Measurements from ENCODE around the gene GID8. TPM values are rescaled to one million over a fixed set of nuclear protein-coding genes. Genes with fewer than 3 reads are reported as not detected.

Gene GID8
- total and polyA plus RNA-seq, 9 donors, result 23.6 to 54.3 (median 43.3) TPM

DNA sequence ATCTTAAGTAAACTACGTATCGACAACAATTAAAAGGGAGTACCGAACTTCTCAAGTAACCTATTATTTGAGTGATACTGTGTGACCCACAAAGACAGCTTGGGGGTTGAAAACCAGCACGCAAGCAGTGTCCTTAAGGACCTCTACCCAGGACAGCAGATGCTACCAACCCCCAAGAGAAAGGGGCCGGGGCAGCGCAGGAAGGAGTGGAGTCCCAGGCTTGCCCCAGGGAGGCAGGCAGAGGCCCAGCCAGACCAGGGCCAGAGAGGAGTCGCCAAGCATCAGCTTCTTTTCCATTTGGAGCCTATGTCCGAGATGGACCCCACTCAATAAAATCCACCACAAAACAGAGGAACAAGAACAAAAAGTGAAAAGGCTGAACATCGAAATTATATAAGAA is 23.5 kb upstream of the GID8 start:
- H3K27me3 ChIP-seq, result no peaks in the 10 kb centered on the region
- intact Hi-C loops (cut with DNase I), result no loop called here
- H3K36me3 ChIP-seq, result no peaks in the 10 kb centered on the region
- no peaks in the 10 kb centered on the region for H3K9me3 ChIP-seq
- peaks cover 17% of the 10 kb centered on the region for H3K4me1 ChIP-seq (ENCODE audit: insufficient read depth)
- H3K27ac ChIP-seq, result no peak overlapping the region
- peak in 1 of 5 donors; percentile 8 for DNase-seq
- TF ChIP-seq POLR2A (IDR thresholded peaks at IDR 0.05) (no peak), EP300 (IDR thresholded peaks at IDR 0.05) (no peak)
- TF ChIP-seq, protein P1, sequence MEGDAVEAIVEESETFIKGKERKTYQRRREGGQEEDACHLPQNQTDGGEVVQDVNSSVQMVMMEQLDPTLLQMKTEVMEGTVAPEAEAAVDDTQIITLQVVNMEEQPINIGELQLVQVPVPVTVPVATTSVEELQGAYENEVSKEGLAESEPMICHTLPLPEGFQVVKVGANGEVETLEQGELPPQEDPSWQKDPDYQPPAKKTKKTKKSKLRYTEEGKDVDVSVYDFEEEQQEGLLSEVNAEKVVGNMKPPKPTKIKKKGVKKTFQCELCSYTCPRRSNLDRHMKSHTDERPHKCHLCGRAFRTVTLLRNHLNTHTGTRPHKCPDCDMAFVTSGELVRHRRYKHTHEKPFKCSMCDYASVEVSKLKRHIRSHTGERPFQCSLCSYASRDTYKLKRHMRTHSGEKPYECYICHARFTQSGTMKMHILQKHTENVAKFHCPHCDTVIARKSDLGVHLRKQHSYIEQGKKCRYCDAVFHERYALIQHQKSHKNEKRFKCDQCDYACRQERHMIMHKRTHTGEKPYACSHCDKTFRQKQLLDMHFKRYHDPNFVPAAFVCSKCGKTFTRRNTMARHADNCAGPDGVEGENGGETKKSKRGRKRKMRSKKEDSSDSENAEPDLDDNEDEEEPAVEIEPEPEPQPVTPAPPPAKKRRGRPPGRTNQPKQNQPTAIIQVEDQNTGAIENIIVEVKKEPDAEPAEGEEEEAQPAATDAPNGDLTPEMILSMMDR (IDR thresholded peaks at IDR 0.05), result no peak
- no peak overlapping the region for H3K4me3 ChIP-seq
- WGBS, 3 donors, result 27 to 51% (median 36%) methylated on average over 9 of the region's 9 CpGs

DNA sequence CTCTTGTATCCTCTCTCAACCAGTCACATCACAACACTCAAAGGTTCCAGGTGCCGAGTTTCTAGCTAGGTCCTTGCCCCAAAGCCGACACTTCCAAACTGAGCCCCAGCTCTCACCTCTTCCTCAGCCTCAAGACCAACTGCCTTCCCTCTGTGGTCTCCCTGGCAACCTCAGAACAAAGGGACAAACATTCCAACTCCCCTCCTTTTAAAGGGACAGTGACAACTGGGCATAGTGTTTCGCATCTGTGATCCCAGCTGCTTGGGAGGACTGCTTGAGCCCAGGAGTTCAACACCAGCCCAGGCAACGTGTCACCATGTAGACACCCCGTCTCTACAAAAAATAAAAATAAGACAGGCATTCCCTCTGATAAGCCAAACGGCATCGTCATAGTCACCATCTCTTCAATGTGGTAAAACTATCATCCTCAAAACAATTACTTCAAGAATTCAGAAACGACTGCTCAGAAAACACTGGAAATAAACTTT is 22.9 kb upstream of the GID8 start:
- H3K4me3 ChIP-seq, result no peak overlapping the region
- intact Hi-C loops (cut with DNase I), result no loop called here
- no peaks in the 10 kb centered on the region for H3K27me3 ChIP-seq
- H3K27ac ChIP-seq, result no peak overlapping the region
- TF ChIP-seq EP300 (IDR thresholded peaks at IDR 0.05) (no peak), POLR2A (IDR thresholded peaks at IDR 0.05) (no peak)
- TF ChIP-seq, protein P1 (IDR thresholded peaks at IDR 0.05), result no peak
- DNase-seq, result peak in 1 of 5 donors; percentile 20
- WGBS, 3 donors, result 46 to 60% (median 54%) methylated on average over 8 of the region's 8 CpGs
- H3K9me3 ChIP-seq, result no peaks in the 10 kb centered on the region
- peaks cover 18% of the 10 kb centered on the region for H3K4me1 ChIP-seq (ENCODE audit: insufficient read depth)
- no peaks in the 10 kb centered on the region for H3K36me3 ChIP-seq

DNA sequence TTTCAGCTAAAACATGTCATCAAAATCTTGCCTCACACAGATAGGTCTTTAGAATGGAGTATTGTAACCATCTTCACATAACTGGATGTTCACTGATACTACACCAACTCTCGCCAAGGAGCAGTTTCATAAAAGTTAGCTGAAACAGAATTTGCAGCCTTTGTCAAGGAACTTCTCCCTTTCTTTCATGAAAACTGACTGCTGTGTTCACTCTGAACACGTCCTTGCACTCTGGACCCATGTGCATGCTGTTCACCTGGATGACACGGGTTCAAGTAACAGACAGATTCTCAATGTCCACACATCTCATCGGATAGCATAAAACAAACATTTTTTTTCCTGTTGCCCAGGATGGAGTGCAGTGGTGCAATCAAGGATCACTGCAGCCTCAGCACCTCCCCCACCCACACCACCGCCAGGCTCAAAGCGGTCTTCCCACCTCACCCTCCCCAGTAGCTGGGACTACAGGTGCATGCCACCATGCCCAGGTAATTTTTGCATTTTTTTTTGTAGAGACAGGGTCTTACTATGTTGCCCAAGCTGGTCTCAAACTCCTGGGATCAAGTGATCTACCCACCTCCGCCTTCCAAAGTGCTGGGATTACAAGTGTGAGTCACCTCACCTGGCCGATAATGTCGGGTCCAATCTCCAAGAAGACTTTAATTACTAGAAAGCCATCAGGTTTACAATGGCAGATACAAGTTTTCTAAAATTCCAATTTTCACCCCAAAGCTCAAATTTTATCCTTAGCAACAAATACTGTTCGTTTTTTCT is 21.1 kb upstream of the GID8 start:
- TF ChIP-seq, protein P1 (IDR thresholded peaks at IDR 0.05), result no peak
- no peak for TF ChIP-seq POLR2A (IDR thresholded peaks at IDR 0.05)
- no peak for TF ChIP-seq EP300 (IDR thresholded peaks at IDR 0.05)
- H3K27me3 ChIP-seq, result no peaks in the 10 kb centered on the region
- intact Hi-C loops (cut with DNase I), result no loop called here
- peak in 1 of 5 donors; percentile 8 for DNase-seq
- H3K9me3 ChIP-seq, result no peaks in the 10 kb centered on the region
- WGBS, 3 donors, result 75 to 80% (median 79%) methylated on average over 10 of the region's 10 CpGs
- peaks cover 24% of the 10 kb centered on the region for H3K4me1 ChIP-seq (ENCODE audit: insufficient read depth)
- no peaks in the 10 kb centered on the region for H3K36me3 ChIP-seq
- H3K4me3 ChIP-seq, result no peak overlapping the region
- no peak overlapping the region for H3K27ac ChIP-seq

DNA sequence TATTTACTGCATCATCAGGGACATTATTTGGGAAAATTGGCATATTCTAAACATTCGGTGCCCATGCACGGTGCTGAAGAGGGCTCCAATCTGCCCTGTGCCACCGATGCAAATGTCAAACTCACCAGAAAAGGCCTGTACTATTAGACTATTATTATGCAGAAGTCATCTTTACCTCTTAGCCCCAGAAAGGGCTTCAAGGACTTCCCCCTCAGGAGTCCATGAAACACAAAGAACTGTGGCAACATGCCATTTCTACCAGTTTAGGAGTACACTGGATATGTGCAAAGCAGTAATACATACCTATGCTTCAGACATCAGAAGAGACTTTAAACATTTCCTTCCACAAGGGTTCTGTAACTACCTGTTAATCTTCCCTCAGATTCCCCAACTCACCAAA is 20.2 kb upstream of the GID8 start:
- no peak for TF ChIP-seq EP300 (IDR thresholded peaks at IDR 0.05)
- TF ChIP-seq, protein P1 (IDR thresholded peaks at IDR 0.05), result no peak
- TF ChIP-seq POLR2A (IDR thresholded peaks at IDR 0.05), result no peak
- intact Hi-C loops (cut with DNase I), result no loop called here
- H3K27ac ChIP-seq, result no peak overlapping the region
- peaks cover 30% of the 10 kb centered on the region for H3K4me1 ChIP-seq (ENCODE audit: insufficient read depth)
- H3K9me3 ChIP-seq, result no peaks in the 10 kb centered on the region
- WGBS, 3 donors, result 67 to 77% (median 76%) methylated on average over 3 of the region's 3 CpGs
- DNase-seq, result no peak
- H3K36me3 ChIP-seq, result no peaks in the 10 kb centered on the region
- H3K27me3 ChIP-seq, result no peaks in the 10 kb centered on the region
- H3K4me3 ChIP-seq, result no peak overlapping the region
